HG03565 (cell line): ENCODE results near the gene ENO4.

Experiments used
- ATAC-seq: cut with Tn5 transposase; IDR thresholded peaks from one replicate; pipeline ENCODE4 v1.9.1; 2021; ENCODE audit warnings: mild to moderate bottlenecking, moderate library complexity; ENCODE audit not compliant: unreplicated experiment

Gene ENO4

DNA sequence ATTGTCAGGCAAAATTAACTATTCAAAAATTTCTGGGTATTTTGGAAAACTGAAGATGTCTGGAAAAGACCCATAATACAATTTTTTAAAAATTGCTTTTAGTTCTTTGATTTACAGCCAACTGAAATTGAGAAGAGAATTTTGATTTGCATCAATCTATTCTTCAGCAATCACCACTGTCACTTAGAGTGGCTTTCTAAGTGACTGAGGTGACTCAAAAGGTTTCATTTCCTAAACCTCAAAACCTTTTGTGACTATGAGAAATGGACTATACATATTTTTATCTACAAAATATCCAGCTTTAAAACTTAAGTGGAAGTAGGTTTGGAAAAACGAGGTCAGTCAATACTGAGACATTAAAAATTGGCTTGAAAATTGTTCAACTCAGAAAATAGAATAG is 60.0 kb downstream of the ENO4 start:
- no peak for ATAC-seq

DNA sequence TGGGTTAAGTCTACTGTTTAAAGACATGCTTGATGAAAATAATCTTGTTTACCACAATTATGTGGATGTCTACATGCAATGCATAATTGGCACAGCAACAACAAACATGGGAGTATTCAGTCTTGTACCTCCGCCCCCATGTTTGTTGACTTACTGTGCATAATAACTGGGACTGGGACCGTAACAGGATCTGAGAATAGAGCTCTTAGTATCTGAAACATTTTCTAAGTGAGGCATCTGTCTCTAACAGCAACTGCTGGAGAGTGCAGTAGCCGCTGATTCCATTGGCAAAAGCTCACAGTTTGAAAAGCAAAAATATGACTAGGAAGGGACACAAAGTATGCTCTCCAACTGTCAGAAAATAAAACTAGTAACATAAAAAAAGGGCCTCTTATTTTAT is 61.6 kb downstream of the ENO4 start:
- no peak for ATAC-seq

DNA sequence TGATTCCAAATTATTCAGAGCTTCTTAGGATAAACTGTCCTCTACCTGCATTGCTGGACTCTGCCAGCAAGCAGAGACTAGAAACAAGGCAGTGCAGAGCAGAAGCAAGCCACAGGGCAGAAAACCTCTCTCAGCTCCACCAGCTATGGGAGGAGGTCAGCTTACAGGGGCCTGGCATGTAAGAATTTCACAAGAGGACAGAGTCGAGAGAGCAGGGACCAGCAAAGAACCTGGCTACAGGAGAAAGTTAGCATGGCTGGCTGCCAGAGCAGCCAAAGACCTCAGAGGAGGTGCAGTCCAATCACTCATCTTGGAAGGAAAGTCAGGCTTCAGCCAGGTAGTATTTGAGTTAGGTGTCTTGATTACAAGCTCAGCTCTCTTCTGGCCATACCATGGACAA is 62.9 kb downstream of the ENO4 start:
- no peak for ATAC-seq

DNA sequence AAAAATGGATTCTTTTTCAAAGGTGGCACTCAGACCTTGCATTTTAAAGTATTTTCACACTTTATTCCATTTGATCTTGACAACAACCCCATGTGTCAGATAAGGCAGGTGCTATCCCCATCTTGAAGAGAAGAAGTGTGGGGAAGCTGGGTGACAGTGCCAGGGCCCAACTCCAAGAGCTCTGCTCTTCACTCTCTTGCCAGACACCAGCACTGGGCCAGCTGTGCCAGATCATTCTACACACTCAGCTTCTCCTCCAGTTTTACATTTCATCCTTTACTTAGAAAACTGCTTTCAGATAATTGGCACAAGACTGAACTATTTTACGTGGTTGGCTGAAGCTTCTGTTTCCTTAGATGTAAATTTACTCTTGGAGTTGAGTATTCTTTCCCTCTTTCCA is 64.4 kb downstream of the ENO4 start:
- ATAC-seq = no peak

DNA sequence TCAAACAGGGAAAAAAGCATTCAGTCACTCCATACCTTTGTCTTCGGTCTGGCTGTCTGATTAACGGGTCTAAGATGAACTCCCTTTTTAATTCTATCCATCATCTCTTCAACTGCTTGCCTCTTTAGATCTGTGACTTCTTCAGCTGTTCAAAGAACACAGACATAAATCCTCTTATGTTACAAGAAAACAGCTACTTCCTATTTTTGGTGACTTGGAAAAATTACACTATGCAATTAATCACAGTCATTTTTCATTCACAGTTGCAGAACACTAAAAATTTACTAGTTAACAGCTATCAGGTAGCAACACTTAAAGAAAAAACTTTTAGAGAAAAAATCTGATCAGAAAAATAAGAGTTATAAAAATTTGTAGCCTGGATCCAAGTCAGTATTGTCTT is 66.0 kb downstream of the ENO4 start:
- ATAC-seq = no peak

DNA sequence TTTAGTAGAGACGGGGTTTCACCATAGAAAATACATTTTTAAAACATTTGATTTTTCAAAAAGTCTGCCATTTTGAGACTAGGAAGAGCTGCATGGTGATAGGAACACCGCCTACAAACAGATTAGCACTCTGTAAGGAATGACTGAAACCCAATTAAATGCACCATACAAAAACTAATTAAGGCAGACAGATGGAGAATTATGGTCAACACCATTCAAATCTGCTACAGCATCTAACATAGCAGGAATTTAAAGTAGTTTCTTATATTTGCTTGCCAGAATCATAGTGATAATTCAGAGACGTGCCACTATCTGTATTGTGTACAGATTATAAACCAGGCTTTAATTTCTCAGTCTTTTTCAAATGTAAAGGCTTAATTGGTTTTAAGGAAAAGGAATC is 68.2 kb downstream of the ENO4 start:
- no peak for ATAC-seq

DNA sequence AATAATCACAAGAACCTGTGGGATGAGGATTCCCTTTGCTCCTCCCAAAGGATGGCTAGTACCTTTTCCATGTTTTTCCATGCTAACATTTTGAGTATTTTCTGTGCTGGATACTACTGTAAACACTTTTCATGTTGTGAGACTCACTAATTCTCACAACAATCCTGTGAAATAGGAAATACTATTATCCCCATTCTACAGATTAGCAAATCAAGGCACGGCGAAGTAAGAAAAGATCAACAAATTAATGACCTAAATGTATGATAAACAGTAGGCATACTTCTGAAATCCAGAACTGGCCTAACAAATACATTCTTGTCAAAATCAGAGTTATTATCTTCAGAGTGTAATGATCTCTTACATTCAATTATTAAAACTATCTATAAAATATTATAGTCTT is 69.3 kb downstream of the ENO4 start:
- ATAC-seq = no peak

DNA sequence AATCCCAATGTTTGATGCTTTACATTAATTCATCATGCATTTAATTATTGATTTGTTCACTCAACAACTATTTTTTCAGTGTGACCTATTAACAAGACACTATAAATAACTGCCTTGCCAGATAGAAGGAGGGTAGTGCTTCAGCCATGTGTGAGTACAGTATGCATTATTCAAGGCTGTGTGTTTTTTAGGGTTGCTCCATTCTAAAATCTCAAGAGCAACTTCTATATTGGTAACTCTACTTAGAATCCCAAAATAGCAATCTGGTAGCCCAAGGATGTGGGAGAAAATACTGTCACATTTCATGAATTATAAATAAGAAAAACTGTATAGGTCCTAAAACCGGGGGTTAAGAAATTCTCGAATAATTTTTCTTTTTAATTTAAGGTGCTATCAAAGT is 69.9 kb downstream of the ENO4 start:
- ATAC-seq = no peak

DNA sequence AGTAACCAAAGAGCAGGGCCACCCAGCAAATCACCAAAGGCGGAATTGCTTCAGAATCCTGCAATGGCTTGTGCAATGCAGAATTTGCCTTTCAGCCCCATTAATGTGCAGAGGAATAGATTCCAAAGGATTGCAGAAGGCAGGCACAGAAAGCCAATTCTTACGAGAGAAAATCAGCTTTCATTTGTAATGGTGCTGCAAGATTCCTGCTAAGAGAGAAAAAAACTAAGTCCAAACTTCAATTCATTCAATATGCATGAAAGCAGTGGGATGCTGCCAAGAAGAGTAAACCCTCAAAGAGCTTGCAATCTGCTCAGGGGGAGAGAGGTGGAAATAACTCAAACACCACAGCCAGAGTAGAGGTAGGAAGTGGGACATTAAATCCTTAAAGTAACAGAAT is 70.4 kb downstream of the ENO4 start:
- no peak for ATAC-seq

DNA sequence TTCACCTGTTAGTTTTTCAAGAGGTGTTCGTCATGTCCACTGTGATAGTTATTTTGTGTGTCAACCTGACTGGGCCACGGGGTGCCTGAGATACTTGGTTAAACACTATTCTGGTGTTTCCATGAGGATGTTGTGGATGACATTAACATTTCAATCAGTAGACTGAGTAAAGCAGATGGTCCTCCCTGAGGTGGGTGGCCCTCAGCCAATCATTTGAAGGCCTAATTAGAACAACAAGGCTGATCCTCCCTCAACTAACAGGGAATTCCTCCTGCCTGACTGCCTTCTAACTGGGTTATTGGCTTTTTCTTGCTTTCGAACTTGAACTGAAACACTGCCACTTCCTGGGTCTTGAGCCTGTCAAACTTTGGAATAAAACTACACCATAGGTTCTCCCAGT is 75.8 kb downstream of the ENO4 start:
- ATAC-seq = no peak

DNA sequence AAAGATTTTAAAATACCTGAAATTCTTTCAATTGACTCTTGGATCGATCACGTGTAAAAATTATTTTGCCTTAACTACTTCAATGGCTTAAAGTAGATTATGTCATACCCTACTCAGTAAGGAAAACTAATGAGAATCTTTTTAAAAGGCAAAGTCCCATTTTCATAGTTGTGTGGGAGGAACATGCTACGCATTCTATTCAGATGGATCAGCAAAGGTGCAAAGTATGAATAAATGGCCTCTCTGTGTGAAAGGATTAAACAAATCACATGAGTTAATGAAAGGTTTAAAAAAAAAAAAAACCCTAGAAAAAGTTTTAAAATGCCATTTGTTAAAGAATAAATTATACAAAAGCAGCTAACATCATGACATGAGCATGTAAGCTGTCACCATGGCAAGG is 77.1 kb downstream of the ENO4 start:
- ATAC-seq = no peak

DNA sequence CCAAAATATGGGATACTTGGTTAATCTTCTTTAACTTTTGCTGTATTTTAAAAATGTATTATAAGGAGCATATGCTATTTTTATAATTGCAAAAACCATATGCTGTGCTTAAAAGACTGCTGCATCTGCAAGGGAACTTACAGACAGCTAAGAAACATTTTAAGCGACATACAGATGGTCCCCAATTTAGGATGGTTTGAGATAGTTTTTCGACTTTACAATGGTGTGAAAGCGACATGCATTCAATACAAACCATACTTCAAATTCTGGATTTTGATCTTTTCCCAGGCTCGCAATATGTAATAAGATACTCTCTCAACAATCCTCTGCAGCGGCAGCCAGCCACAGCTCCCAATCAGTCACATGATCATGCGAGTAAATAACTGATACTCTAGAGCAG is 82.5 kb downstream of the ENO4 start:
- no peak for ATAC-seq
